Activated T-helper 2 cell treated with anti-CD3 and anti-CD28 coated beads, Interferon-gamma antibody, Interleukin-2, Interleukin-4, amounts not matched to agents 10 μg/mL and 5 μg/mL and 100 μg/mL, durations not matched to agents 14 hours and 24 hours and 36 hours (primary cell): ENCODE results near the gene LAMB3. TPM values are rescaled to one million over a fixed set of nuclear protein-coding genes. Genes with fewer than 3 reads are reported as not detected.

ENCODE experiments used
- DNase-seq: peaks from one replicate; pipeline ENCODE4 v3.0.0; 2021; ENCODE audit warnings: low spot score
- H3K27ac Mint-ChIP-seq: one replicate; pipeline ENCODE4 v1.8.0; 2021; ENCODE audit warnings: mixed read lengths
- H3K27me3 Mint-ChIP-seq: one replicate; pipeline ENCODE4 v1.8.0; 2021; ENCODE audit warnings: low read depth, mixed read lengths
- H3K36me3 Mint-ChIP-seq: one replicate; pipeline ENCODE4 v1.8.0; 2021; ENCODE audit warnings: low read depth, mixed read lengths
- H3K4me1 Mint-ChIP-seq: one replicate; pipeline ENCODE4 v1.8.0; 2021; ENCODE audit warnings: low read depth, mixed read lengths
- H3K4me3 Mint-ChIP-seq: one replicate; pipeline ENCODE4 v1.8.0; 2021; ENCODE audit warnings: low read depth, mild to moderate bottlenecking, moderate library complexity, mixed read lengths
- H3K9me3 Mint-ChIP-seq: one replicate; pipeline ENCODE4 v1.8.0; 2021; ENCODE audit warnings: mixed read lengths
- intact Hi-C: fragments of 100-400 bp; cut with micrococcal nuclease; formaldehyde crosslinking; loops from one replicate; pipeline ENCODE4 v1.15.1; 2023
- total RNA-seq: library from RNA; stranded (reverse); gene quantifications from 2 replicates; pipeline ENCODE4 v1.2.3, GENCODE V29; 2022

LAMB3 gene
- total RNA-seq, 1 donor from 2014 or later: 11.5 TPM

- Mint-ChIP-seq H3K4me3 (no peak overlapping the region), H3K9me3 (no peaks in the 10 kb centered on the region), H3K4me1 (peaks cover 2% of the 10 kb centered on the region), H3K27me3 (no peaks in the 10 kb centered on the region), H3K36me3 (peaks cover 4% of the 10 kb centered on the region), H3K27ac (no peak overlapping the region)
- no peak for DNase-seq
- intact Hi-C loops: no loop called here
Measured at GRCh38 chr1:209617047-209617673, 35.1 kb downstream of the LAMB3 start.

- H3K27me3 Mint-ChIP-seq: no peaks in the 10 kb centered on the region
- peaks cover 4% of the 10 kb centered on the region for H3K36me3 Mint-ChIP-seq
Measured at GRCh38 chr1:209616366-209617046, 35.7 kb downstream of the LAMB3 start.

DNA sequence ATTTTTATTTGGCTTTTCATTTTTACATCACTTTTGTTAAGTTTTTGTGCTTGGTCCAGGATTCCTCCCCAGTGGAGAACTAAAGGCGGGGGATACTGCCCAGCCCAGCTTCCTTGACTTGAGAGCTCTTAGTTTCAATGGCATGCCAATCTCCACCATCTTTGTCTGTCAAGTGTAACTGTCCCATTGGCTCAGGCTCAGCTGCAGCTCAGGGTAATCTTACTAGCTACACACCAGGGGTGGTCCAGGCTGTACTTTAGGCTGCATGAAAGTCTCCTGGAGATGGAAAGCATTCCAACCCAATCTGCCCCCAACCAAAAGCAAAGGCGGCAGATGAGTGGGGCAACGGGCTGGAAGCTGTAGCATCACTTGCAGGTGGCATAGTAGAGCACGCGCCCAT, 37.3 kb downstream of the LAMB3 start:
- Mint-ChIP-seq H3K9me3 (no peaks in the 10 kb centered on the region), H3K4me1 (peaks cover 2% of the 10 kb centered on the region), H3K27me3 (no peaks in the 10 kb centered on the region), H3K4me3 (no peak overlapping the region), H3K27ac (no peak overlapping the region), H3K36me3 (peaks cover 4% of the 10 kb centered on the region)
- no peak for DNase-seq
- intact Hi-C loops: no loop called here

More at GRCh38 chr1:209616366-209617046, 35.7 kb downstream of the LAMB3 start:
- intact Hi-C loops: no loop called here
- Mint-ChIP-seq H3K4me1 (peaks cover 2% of the 10 kb centered on the region), H3K9me3 (no peaks in the 10 kb centered on the region), H3K27ac (no peak overlapping the region), H3K4me3 (no peak overlapping the region)
- no peak for DNase-seq

DNA sequence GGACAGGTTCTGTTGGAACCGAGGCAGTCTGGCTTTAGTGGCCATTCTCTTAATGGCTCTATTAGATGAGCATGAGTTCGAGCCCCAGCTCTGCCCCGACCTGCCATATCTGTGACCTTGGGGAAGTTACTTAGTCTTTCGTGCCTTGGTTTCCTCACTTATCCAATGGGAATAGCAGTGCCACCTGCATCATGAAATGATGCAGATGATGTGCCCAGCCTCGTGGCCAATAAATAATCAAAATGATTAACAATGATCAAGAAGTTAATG, 38.1 kb downstream of the LAMB3 start:
- intact Hi-C loops: no loop called here
- peaks cover 2% of the 10 kb centered on the region for H3K4me1 Mint-ChIP-seq
- H3K4me3 Mint-ChIP-seq: no peak overlapping the region
- no peaks in the 10 kb centered on the region for H3K9me3 Mint-ChIP-seq
- no peaks in the 10 kb centered on the region for H3K27me3 Mint-ChIP-seq
- no peak for DNase-seq
- peaks cover 4% of the 10 kb centered on the region for H3K36me3 Mint-ChIP-seq
- H3K27ac Mint-ChIP-seq: no peak overlapping the region

DNA sequence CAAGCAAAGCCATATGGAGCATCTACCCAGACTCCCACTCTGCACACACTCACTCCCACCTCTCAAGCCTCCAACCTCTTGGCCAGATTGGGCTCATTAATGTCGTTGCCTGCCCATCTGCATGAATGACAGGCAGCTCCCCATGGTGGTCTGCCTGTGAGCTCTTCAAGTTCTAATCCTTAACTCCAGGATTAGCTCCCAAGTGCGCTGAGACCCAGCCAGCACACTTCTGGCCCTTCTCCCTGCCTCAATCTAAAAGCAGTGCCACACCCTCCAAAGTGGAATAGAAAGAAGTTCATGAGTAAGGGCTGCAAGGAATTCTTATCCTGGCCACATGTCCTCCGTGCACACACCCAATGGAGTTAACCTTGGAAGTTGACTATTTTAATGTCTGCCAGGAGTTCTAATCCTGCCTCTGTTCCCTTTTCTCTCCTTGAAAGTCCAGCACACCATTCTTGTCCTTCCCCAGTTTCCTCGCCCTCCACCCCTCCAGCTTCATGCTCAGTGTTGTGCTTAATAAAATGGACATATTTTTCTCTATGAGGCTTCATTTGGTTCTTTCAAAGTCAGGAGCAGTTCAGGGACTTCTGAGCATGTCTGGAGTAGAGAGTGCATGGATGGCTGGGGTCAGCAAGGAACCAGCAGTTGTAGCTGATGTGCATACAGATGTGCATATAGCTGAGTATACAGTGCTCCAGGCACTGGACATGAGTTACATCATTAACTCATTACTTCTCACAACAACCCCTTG, 38.6 kb downstream of the LAMB3 start:
- no peak for DNase-seq
- Mint-ChIP-seq H3K27me3 (no peaks in the 10 kb centered on the region), H3K36me3 (peaks cover 4% of the 10 kb centered on the region), H3K4me3 (no peak overlapping the region), H3K9me3 (no peaks in the 10 kb centered on the region), H3K4me1 (peaks cover 2% of the 10 kb centered on the region), H3K27ac (no peak overlapping the region)
- intact Hi-C loops: no loop called here

- no peaks in the 10 kb centered on the region for H3K27me3 Mint-ChIP-seq
- H3K36me3 Mint-ChIP-seq: peaks cover 4% of the 10 kb centered on the region
- H3K27ac Mint-ChIP-seq: no peak overlapping the region
- H3K4me1 Mint-ChIP-seq: peaks cover 2% of the 10 kb centered on the region
- no peak overlapping the region for H3K4me3 Mint-ChIP-seq
- no peaks in the 10 kb centered on the region for H3K9me3 Mint-ChIP-seq
- intact Hi-C loops: no loop called here
- no peak for DNase-seq
Measured at GRCh38 chr1:209612646-209613399, 39.4 kb downstream of the LAMB3 start.

DNA sequence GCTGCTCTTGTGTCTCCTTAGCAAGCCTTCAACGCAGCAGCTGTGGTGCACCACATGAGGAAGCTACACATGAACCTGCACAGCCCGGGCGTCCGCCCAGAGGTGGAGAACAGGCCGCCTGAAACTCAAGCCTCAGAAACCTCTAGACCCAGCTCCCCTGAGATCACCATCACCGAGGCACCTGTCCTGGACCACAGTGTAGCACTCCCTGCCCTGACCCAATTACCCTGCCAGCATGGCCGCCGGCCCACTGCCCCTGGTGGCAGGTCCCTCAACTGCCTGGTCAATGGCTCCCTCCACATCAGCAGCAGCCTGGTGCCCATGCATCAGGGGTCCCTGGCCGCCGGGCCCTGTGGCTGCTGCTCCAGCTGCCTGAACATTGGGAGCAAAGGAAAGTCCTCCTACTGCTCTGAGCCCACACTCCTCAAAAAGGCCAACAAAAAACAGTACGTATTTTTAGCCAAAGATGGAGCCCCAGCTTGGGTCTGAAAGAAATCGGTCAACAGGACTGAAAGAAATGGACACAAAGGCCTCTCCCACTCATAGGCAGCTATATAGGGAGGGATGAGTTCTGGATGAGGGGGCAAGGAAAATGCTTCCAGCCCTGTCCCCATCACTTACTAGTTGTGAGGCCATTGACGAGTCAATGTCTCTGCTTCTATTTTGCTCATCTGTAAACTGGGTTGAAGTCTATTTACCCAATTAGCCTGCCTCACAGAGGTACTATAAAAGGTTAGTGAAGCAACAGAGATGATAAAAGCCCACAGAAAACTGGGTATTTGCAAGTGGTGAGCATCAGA, 40.3 kb downstream of the LAMB3 start:
- H3K4me1 Mint-ChIP-seq: peaks cover 2% of the 10 kb centered on the region
- H3K36me3 Mint-ChIP-seq: peaks cover 3% of the 10 kb centered on the region
- H3K27ac Mint-ChIP-seq: no peak overlapping the region
- no peaks in the 10 kb centered on the region for H3K27me3 Mint-ChIP-seq
- H3K9me3 Mint-ChIP-seq: no peaks in the 10 kb centered on the region
- intact Hi-C loops: no loop called here
- no peak for DNase-seq
- H3K4me3 Mint-ChIP-seq: no peak overlapping the region

DNA sequence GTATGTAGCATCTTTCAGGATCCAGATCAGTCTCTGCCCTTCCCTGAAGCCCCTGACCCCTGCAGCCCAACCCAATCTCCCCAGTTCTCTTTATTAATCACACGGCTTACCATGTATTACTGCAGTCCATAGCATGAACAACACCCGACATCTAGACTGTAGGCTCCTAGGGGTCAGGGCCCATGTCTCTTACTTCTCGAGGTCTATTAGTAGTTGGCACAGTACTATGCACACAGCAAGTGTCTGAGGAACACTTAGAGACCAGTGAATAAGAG, 41.7 kb downstream of the LAMB3 start:
- DNase-seq: no peak
- Mint-ChIP-seq H3K4me1 (peaks cover 2% of the 10 kb centered on the region), H3K36me3 (no peaks in the 10 kb centered on the region), H3K27me3 (no peaks in the 10 kb centered on the region), H3K27ac (no peak overlapping the region), H3K9me3 (no peaks in the 10 kb centered on the region), H3K4me3 (no peak overlapping the region)
- intact Hi-C loops: no loop called here

GRCh38 chr1:209609791-209610630, 42.2 kb downstream of the LAMB3 start:
- DNase-seq: no peak
- Mint-ChIP-seq H3K9me3 (no peaks in the 10 kb centered on the region), H3K4me1 (peaks cover 3% of the 10 kb centered on the region), H3K27ac (no peak overlapping the region), H3K4me3 (no peak overlapping the region), H3K27me3 (no peaks in the 10 kb centered on the region), H3K36me3 (no peaks in the 10 kb centered on the region)
- intact Hi-C loops: no loop called here

- Mint-ChIP-seq H3K9me3 (no peaks in the 10 kb centered on the region), H3K4me3 (no peak overlapping the region), H3K27me3 (no peaks in the 10 kb centered on the region), H3K27ac (no peak overlapping the region), H3K36me3 (no peaks in the 10 kb centered on the region), H3K4me1 (peaks cover 6% of the 10 kb centered on the region)
- no peak for DNase-seq
- intact Hi-C loops: no loop called here
Measured at GRCh38 chr1:209609041-209609790, 43.0 kb downstream of the LAMB3 start.

DNA sequence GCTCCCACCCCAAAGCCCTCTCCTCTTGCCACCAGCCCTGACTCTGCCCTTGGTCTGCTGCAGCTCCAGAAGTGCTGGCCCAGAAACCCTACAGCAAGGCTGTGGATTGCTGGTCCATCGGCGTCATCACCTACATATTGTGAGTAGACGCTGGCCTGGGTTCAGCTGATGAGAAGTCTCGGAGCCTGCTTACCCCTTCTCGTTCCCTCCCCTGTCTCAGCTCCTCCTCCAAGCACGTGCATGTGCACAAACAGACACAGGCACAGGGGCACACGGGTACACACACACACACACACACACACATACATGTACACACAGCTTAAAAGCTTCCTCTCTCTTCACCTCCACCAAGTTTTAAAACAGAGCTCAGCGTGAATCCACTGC, 44.4 kb downstream of the LAMB3 start:
- no peaks in the 10 kb centered on the region for H3K27me3 Mint-ChIP-seq
- peaks cover 6% of the 10 kb centered on the region for H3K4me1 Mint-ChIP-seq
- DNase-seq: no peak
- H3K36me3 Mint-ChIP-seq: no peaks in the 10 kb centered on the region
- no peaks in the 10 kb centered on the region for H3K9me3 Mint-ChIP-seq
- H3K4me3 Mint-ChIP-seq: no peak overlapping the region
- H3K27ac Mint-ChIP-seq: peak overlapping the region; percentile 62
- intact Hi-C loops: no loop called here
